Endodermal cell (in vitro differentiated cells): ENCODE measurements around the gene MPP1. TPM values are rescaled to one million over a fixed set of nuclear protein-coding genes. Genes with fewer than 3 reads are reported as not detected.

ENCODE experiments used
- DNase-seq: peaks from one replicate; pipeline ENCODE4 v3.0.0-alpha.2; 2017
- H3K27ac ChIP-seq: 2 replicates; pipeline ENCODE4 v1.5.1; 2013; ENCODE audit warnings: mild to moderate bottlenecking, low read depth, low read length, moderate library complexity
- H3K27me3 ChIP-seq: 2 replicates; pipeline ENCODE4 v1.6.1; 2013; ENCODE audit warnings: mild to moderate bottlenecking, low read length, moderate library complexity; ENCODE audit not compliant: insufficient read depth, control insufficient read depth, poor library complexity, severe bottlenecking
- H3K36me3 ChIP-seq: 2 replicates; pipeline ENCODE4 v1.7.0; 2013; ENCODE audit warnings: mild to moderate bottlenecking, low read length, moderate library complexity; ENCODE audit not compliant: control insufficient read depth, insufficient read depth
- H3K4me1 ChIP-seq: one replicate; pipeline ENCODE4 v1.7.0; 2013; ENCODE audit warnings: low read length; ENCODE audit not compliant: control insufficient read depth, insufficient read depth
- H3K4me3 ChIP-seq: 2 replicates; pipeline ENCODE4 v1.5.1; 2013; ENCODE audit warnings: mild to moderate bottlenecking, low read length, moderate library complexity
- H3K9ac ChIP-seq: 2 replicates; pipeline ENCODE4 v1.6.1; 2013; ENCODE audit warnings: mild to moderate bottlenecking, low read length, moderate library complexity; ENCODE audit not compliant: poor library complexity, severe bottlenecking; ENCODE audit errors: extremely low read depth
- H3K9me3 ChIP-seq: 2 replicates; pipeline ENCODE4 v1.6.1; 2013; ENCODE audit warnings: mild to moderate bottlenecking, low read length, moderate library complexity; ENCODE audit not compliant: control insufficient read depth
- H3K27ac Mint-ChIP-seq: 2 replicates; pipeline ENCODE4 v1.8.0; 2020; ENCODE audit warnings: mixed read lengths
- H3K27me3 Mint-ChIP-seq: 2 replicates; pipeline ENCODE4 v1.8.0; 2021; ENCODE audit warnings: mild to moderate bottlenecking, mixed read lengths; ENCODE audit not compliant: insufficient read depth
- H3K36me3 Mint-ChIP-seq: 2 replicates; pipeline ENCODE4 v1.8.0; 2020; ENCODE audit warnings: low read depth, mixed read lengths
- H3K4me1 Mint-ChIP-seq: 2 replicates; pipeline ENCODE4 v1.8.0; 2020; ENCODE audit warnings: mixed read lengths
- H3K4me3 Mint-ChIP-seq: 2 replicates; pipeline ENCODE4 v1.8.0; 2020; ENCODE audit warnings: mild to moderate bottlenecking, moderate library complexity, mixed read lengths
- H3K9me3 Mint-ChIP-seq: 2 replicates; pipeline ENCODE4 v1.8.0; 2020; ENCODE audit warnings: mild to moderate bottlenecking, mixed read lengths
- WGBS, 2 experiments: methylation state at CpG; one replicate each; pipeline versions ENCODE4 v1.1.5 to v1.1.7; 2013; ENCODE audit warnings: missing lambda C conversion rate in 2 of 2, mixed read lengths in 1 of 2; ENCODE audit not compliant: insufficient coverage in 1 of 2, insufficient read length in 1 of 2; 5-methylcytosine and 5-hydroxymethylcytosine counted together
- total RNA-seq, 2 donors: library from RNA; stranded (reverse); fragmentation: NEBNext Ultra II Directional in 1 of 2; extraction: Animal tissue kit (Norgen Biotek cat#: 25700) in 1 of 2; gene quantifications; 2 replicates in 1 of 2; 3 replicates in 1 of 2; pipeline ENCODE4 v1.2.1, GENCODE V29; 2021
- TF ChIP-seq, protein P1 (sequence below): fragments of 200-600 bp; sonication (generic); conservative IDR thresholded peaks from 2 replicates; pipeline ENCODE4 v1.5.0; 2021; ENCODE audit warnings: antibody characterized with exemption, mild to moderate bottlenecking

Gene MPP1
- total RNA-seq, 2 donors from 2014 or later = 13.7 to 15.7 TPM

DNA sequence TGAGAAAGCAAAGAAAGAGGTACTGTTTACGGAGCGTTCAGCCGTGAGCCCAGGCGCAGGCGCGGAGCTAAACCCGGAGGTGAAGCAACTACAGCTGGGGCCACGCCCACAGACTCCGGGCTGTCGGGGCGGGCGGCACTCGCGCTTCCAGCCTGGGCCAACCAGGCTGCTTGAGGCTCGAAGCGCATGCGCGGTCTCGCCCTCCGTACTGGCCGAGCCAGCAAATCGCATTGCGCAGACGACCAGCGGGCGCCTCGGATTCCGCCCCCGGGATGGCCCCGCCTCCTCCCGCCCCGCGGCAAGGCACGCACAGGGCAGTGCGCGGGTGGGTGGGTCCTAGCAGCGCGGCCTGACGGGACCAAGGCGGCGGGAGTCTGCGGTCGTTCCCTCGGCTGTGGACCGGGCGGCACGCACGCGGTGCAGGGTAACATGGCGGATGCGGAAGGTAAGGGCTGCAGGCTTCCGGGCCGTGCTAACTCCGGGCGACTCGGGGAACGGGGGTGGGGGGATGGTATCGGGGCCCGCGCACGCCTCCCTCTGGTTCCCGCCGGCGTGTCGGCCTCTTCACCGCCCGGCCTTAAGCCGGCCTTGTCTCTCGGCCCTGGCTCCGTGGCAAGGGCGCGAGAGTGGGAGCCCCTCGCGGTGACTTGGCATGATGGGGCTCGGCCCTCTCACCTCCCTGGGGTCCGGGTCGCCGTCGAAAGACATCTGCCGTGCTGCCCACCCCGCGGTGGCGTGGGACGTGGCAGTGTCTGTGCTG is 42.6 kb downstream of the MPP1 start, which contains the start of gene DKC1:
TSS of gene DKC1 (plus strand) at position 328 of the 760 bp plus-strand sequence. CDS start at position 430, 102 bp downstream.
- H3K27me3 ChIP-seq = no peaks in the 10 kb centered on the region
- H3K4me1 ChIP-seq = no peaks in the 10 kb centered on the region
- H3K4me3 ChIP-seq = peak within 1 kb of the TSS; percentile 92
- H3K4me1 Mint-ChIP-seq = peaks cover 9% of the 10 kb centered on the region
- TF ChIP-seq, protein P1, sequence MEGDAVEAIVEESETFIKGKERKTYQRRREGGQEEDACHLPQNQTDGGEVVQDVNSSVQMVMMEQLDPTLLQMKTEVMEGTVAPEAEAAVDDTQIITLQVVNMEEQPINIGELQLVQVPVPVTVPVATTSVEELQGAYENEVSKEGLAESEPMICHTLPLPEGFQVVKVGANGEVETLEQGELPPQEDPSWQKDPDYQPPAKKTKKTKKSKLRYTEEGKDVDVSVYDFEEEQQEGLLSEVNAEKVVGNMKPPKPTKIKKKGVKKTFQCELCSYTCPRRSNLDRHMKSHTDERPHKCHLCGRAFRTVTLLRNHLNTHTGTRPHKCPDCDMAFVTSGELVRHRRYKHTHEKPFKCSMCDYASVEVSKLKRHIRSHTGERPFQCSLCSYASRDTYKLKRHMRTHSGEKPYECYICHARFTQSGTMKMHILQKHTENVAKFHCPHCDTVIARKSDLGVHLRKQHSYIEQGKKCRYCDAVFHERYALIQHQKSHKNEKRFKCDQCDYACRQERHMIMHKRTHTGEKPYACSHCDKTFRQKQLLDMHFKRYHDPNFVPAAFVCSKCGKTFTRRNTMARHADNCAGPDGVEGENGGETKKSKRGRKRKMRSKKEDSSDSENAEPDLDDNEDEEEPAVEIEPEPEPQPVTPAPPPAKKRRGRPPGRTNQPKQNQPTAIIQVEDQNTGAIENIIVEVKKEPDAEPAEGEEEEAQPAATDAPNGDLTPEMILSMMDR = peak; percentile 32
- H3K27ac ChIP-seq = peak within 1 kb of the TSS; percentile 72
- peaks cover 27% of the 10 kb centered on the region for H3K36me3 Mint-ChIP-seq
- no peaks in the 10 kb centered on the region for H3K27me3 Mint-ChIP-seq
- 0% methylated on average over 84 of the region's 84 CpGs; no CpG with 5 or more reads in 1 of the 2 experiments for WGBS, 2 experiments
- peak; percentile 96 for DNase-seq
- H3K36me3 ChIP-seq = peaks cover 28% of the 10 kb centered on the region
- H3K9ac ChIP-seq = peak within 1 kb of the TSS; percentile 52
- H3K9me3 ChIP-seq = no peaks in the 10 kb centered on the region
- H3K4me3 Mint-ChIP-seq = peak within 1 kb of the TSS; percentile 79
- H3K9me3 Mint-ChIP-seq = peaks cover 52% of the 10 kb centered on the region
- H3K27ac Mint-ChIP-seq = peak within 1 kb of the TSS; percentile 86

DNA sequence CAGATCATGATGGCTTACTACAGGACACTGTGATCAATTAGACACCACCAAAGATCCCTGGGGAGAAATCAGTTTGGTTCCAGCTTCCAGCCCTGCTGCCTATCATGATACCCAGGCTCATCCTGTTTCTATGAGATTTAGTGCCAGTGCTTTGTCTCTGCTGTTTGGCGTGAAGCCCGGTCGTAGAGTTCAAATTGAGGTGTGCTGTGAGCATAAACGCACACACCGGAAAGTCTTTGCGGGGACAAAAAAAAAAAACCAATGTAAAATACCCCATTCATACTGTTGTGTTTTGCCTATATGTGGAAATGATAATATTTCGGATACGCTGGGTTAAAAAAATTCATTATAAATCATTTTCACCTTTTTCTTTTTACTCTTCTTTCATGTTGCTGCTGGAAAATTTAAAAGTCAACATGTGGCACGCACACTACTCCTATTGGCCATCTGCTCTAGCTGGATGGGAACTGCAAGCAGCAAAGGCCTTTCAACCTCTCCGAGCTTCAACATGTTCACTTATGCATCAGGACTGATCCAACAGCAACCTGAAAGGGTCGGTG is 43.2 kb downstream of the MPP1 start:
- Histone ChIP-seq H3K4me3 (peak overlapping the region; percentile 92), H3K36me3 (peaks cover 22% of the 10 kb centered on the region), H3K9me3 (no peaks in the 10 kb centered on the region), H3K4me1 (no peaks in the 10 kb centered on the region), H3K27me3 (no peaks in the 10 kb centered on the region), H3K27ac (peak overlapping the region; percentile 72), H3K9ac (peak overlapping the region; percentile 44)
- H3K27ac Mint-ChIP-seq = peak overlapping the region; percentile 84
- H3K27me3 Mint-ChIP-seq = no peaks in the 10 kb centered on the region
- 10 to 35% methylated on average over 2 to 6 of the region's 11 CpGs for WGBS, 2 experiments
- peak overlapping the region; percentile 79 for H3K4me3 Mint-ChIP-seq
- TF ChIP-seq, protein P1 = no peak
- peaks cover 9% of the 10 kb centered on the region for H3K4me1 Mint-ChIP-seq
- H3K36me3 Mint-ChIP-seq = peaks cover 21% of the 10 kb centered on the region
- H3K9me3 Mint-ChIP-seq = peaks cover 49% of the 10 kb centered on the region
- DNase-seq = no peak

GRCh38 chrX:154758696-154759095 is 46.6 kb downstream of the MPP1 start:
- H3K9me3 Mint-ChIP-seq = peaks cover 32% of the 10 kb centered on the region
- TF ChIP-seq, protein P1 = no peak
- H3K27me3 ChIP-seq = peaks cover 5% of the 10 kb centered on the region

More at GRCh38 chrX:154758696-154759095, 46.6 kb downstream of the MPP1 start:
- 92% methylated on average over 4 of the region's 4 CpGs; no CpG with 5 or more reads in 1 of the 2 experiments for WGBS, 2 experiments
- no peak overlapping the region for H3K4me3 ChIP-seq
- H3K36me3 ChIP-seq = no peaks in the 10 kb centered on the region
- Mint-ChIP-seq H3K4me1 (peaks cover 9% of the 10 kb centered on the region), H3K36me3 (no peaks in the 10 kb centered on the region), H3K4me3 (no peak overlapping the region), H3K27ac (no peak overlapping the region), H3K27me3 (peaks cover 11% of the 10 kb centered on the region)
- no peak overlapping the region for H3K27ac ChIP-seq
- no peaks in the 10 kb centered on the region for H3K4me1 ChIP-seq
- H3K9ac ChIP-seq = no peak overlapping the region
- DNase-seq = no peak
- H3K9me3 ChIP-seq = no peaks in the 10 kb centered on the region
